ENCODE results near the gene CDH4. TPM values are rescaled to one million over a fixed set of nuclear protein-coding genes. Genes with fewer than 3 reads are reported as not detected.

The CDH4 gene
- total and polyA plus RNA-seq, 2 of the 8 experiments (the other 6 are each of a cell fraction or from before 2014, with no cell fraction given), result 4.3 to 7.9 TPM

- TF ChIP-seq ATF3 (IDR thresholded peaks at IDR 0.05; ENCODE audit: insufficient read depth, low read depth, low read length), result no peak
- TF ChIP-seq FOSL1 (IDR thresholded peaks at IDR 0.05; ENCODE audit: insufficient read depth, low read depth, low read length), result no peak
- no peak for TF ChIP-seq SIN3A (conservative IDR thresholded peaks at IDR 0.05 in 1 of 2, IDR thresholded peaks at IDR 0.05 in 1 of 2; ENCODE audit: low read depth in 1 of 2, low read length in 2 of 2)
- no peak for TF ChIP-seq NANOG (IDR thresholded peaks at IDR 0.05; ENCODE audit: insufficient read depth, low read depth, low read length, poor library complexity, severe bottlenecking)
- no peak for TF ChIP-seq RFX5 (IDR thresholded peaks at IDR 0.05; ENCODE audit: borderline replicate concordance, low read depth, low read length)
- TF ChIP-seq TAF7 (optimal IDR thresholded peaks at IDR 0.05; ENCODE audit: borderline replicate concordance, low read depth, low read length), result no peak
- TF ChIP-seq BRCA1 (IDR thresholded peaks at IDR 0.05; ENCODE audit: low read depth, low read length), result no peak
These were observed 59.8 kb downstream of the CDH4 start (continued) for GRCh38 chr20:61311656-61312387.

Data from H1 (cell line).